ENCODE measurements around the gene GMFB.
"Not testable (repeated sequence)": the region's sequence is repeated elsewhere in the genome, so short reads cannot be mapped to it uniquely, and the experiment has no call there.

The GMFB gene

GRCh38 chr14:54440873-54441868 lies 47.6 kb downstream of the GMFB start, which contains the start of gene CNIH1:
CNIH1 (minus strand) TSS chr14:54441374; CDS start chr14:54441327, 47 bp downstream.
- peak within 1 kb of the TSS; percentile 83 for H3K4me3 ChIP-seq (ENCODE audit: low read depth, low read length)

GRCh38 chr14:54440476-54440872 lies 48.3 kb downstream of the GMFB start:
- peak overlapping the region; percentile 83 for H3K4me3 ChIP-seq (ENCODE audit: low read depth, low read length)
- no peak for TF ChIP-seq CTCF (IDR thresholded peaks at IDR 0.05; ENCODE audit: low read depth, low read length)

More at GRCh38 chr14:54440873-54441868, 47.6 kb downstream of the GMFB start, which contains the start of gene CNIH1:
- TF ChIP-seq CTCF (IDR thresholded peaks at IDR 0.05; ENCODE audit: low read depth, low read length) = peak; percentile 88

- TF ChIP-seq CTCF (IDR thresholded peaks at IDR 0.05; ENCODE audit: low read depth, low read length) = no peak
- H3K4me3 ChIP-seq (ENCODE audit: low read depth, low read length) = peak overlapping the region; percentile 83
These were observed 48.7 kb downstream of the GMFB start for GRCh38 chr14:54440037-54440436.

GRCh38 chr14:54438703-54439102 lies 50.1 kb downstream of the GMFB start:
- H3K4me3 ChIP-seq (ENCODE audit: low read depth, low read length) = no peak overlapping the region
- TF ChIP-seq CTCF (IDR thresholded peaks at IDR 0.05; ENCODE audit: low read depth, low read length) = no peak

- H3K4me3 ChIP-seq (ENCODE audit: low read depth, low read length) = not testable (repeated sequence)
These were observed 50.8 kb downstream of the GMFB start for GRCh38 chr14:54437954-54438353.

GRCh38 chr14:54435500-54435981 lies 53.2 kb downstream of the GMFB start:
- no peak for TF ChIP-seq CTCF (IDR thresholded peaks at IDR 0.05; ENCODE audit: low read depth, low read length)
- H3K4me3 ChIP-seq (ENCODE audit: low read depth, low read length) = no peak overlapping the region

- TF ChIP-seq CTCF (IDR thresholded peaks at IDR 0.05; ENCODE audit: low read depth, low read length) = no peak
- no peak overlapping the region for H3K4me3 ChIP-seq (ENCODE audit: low read depth, low read length)
These were observed 60.3 kb downstream of the GMFB start for GRCh38 chr14:54428527-54428926.
